HepG2 (cell line): ENCODE results near the gene PDK2. TPM values are rescaled to one million over a fixed set of nuclear protein-coding genes. Genes with fewer than 3 reads are reported as not detected.

ENCODE experiments used
- polyA plus RNA-seq, 8 experiments: library from polyadenylated mRNA; depleted of rRNA in 3 of 8; stranded (reverse) in 7 of 8; unstranded in 1 of 8; fragments of >200 nt; fragmentation: Illumina TruSeq in 4 of 8; extraction: Trizol in 4 of 8; gene quantifications; 2 replicates each; pipeline versions ENCODE4 v1.2.1 to v1.2.3, GENCODE V29; 2011 to 2016; ENCODE audit warnings: low read depth in 4 of 8, missing spikeins in 1 of 8, mixed read lengths in 1 of 8; ENCODE audit not compliant: insufficient read depth in 1 of 8
- total RNA-seq, 5 experiments: library from RNA; depleted of rRNA; stranded (reverse); fragments of >200 nt; fragmentation: Illumina TruSeq; extraction: Trizol; gene quantifications; 2 replicates each; pipeline ENCODE4 v1.2.3, GENCODE V29; 2016; ENCODE audit warnings: low read depth in 1 of 5

Gene PDK2
- total and polyA plus RNA-seq, 2 of the 13 experiments (the other 11 are each of a cell fraction or from before 2014, with no cell fraction given): 18.5 to 59.7 TPM

Other genes with a start within 250 kb of the PDK2 start
- not detected in 2 replicates for gene TAC4, start 247.3 kb upstream of the PDK2 start, total RNA-seq (2016; rRNA removed; fragmentation: Illumina TruSeq; extraction: Trizol)
- gene TAC4, start 247.3 kb upstream of the PDK2 start, polyA plus RNA-seq (2011; rRNA removed): not detected in 2 replicates
- 0.51 and 0.55 TPM in 2 replicates for gene DLX4, start 126.2 kb upstream of the PDK2 start, total RNA-seq (2016; rRNA removed; fragmentation: Illumina TruSeq; extraction: Trizol)
- 2.3 and 2.5 TPM in 2 replicates for gene DLX4, start 126.2 kb upstream of the PDK2 start, polyA plus RNA-seq (2011; rRNA removed)
- not detected in 2 replicates for gene DLX3, start 100.1 kb upstream of the PDK2 start, total RNA-seq (2016; rRNA removed; fragmentation: Illumina TruSeq; extraction: Trizol)
- 0.03 and 0.05 TPM in 2 replicates for gene DLX3, start 100.1 kb upstream of the PDK2 start, polyA plus RNA-seq (2011; rRNA removed)
- 0.69 and 0.77 TPM in 2 replicates for gene ITGA3, start 39.2 kb upstream of the PDK2 start, total RNA-seq (2016; rRNA removed; fragmentation: Illumina TruSeq; extraction: Trizol)
- gene ITGA3, start 39.2 kb upstream of the PDK2 start, polyA plus RNA-seq (2011; rRNA removed): 0.48 and 0.59 TPM in 2 replicates
- 0.07 TPM in 1 of 2 replicates, not detected in the other for gene SAMD14, start 34.8 kb downstream of the PDK2 start, total RNA-seq (2016; rRNA removed; fragmentation: Illumina TruSeq; extraction: Trizol)
- 0.22 TPM in 1 of 2 replicates, not detected in the other for gene SAMD14, start 34.8 kb downstream of the PDK2 start, polyA plus RNA-seq (2011; rRNA removed)
- 11.0 and 15.8 TPM in 2 replicates for gene PPP1R9B, start 55.3 kb downstream of the PDK2 start, total RNA-seq (2016; rRNA removed; fragmentation: Illumina TruSeq; extraction: Trizol)
- gene PPP1R9B, start 55.3 kb downstream of the PDK2 start, polyA plus RNA-seq (2011; rRNA removed): 8.7 and 9.4 TPM in 2 replicates
- gene SGCA, start 70.7 kb downstream of the PDK2 start, total RNA-seq (2016; rRNA removed; fragmentation: Illumina TruSeq; extraction: Trizol): not detected in 2 replicates
- not detected in 2 replicates for gene SGCA, start 70.7 kb downstream of the PDK2 start, polyA plus RNA-seq (2011; rRNA removed)
- 0.17 TPM in 1 of 2 replicates, not detected in the other for gene COL1A1, start 106.3 kb downstream of the PDK2 start, total RNA-seq (2016; rRNA removed; fragmentation: Illumina TruSeq; extraction: Trizol)
- 0.05 and 0.14 TPM in 2 replicates for gene COL1A1, start 106.3 kb downstream of the PDK2 start, polyA plus RNA-seq (2011; rRNA removed)
- not detected in 2 replicates for gene TMEM92, start 179.1 kb downstream of the PDK2 start, total RNA-seq (2016; rRNA removed; fragmentation: Illumina TruSeq; extraction: Trizol)
- gene TMEM92, start 179.1 kb downstream of the PDK2 start, polyA plus RNA-seq (2011; rRNA removed): 0.07 and 0.10 TPM in 2 replicates